Coronary artery (tissue), 2 donors: ENCODE results near the gene POLR3E.

ENCODE experiments used
- DNase-seq: peaks from one replicate; pipeline ENCODE4 v3.0.0-alpha.2; 2017; ENCODE audit warnings: low spot score
- H3K27ac ChIP-seq, 2 donors: fragments of 200-600 bp; sonication (generic); one replicate each; pipeline ENCODE4 v1.5.1; 2016 to 2019
- H3K4me3 ChIP-seq: fragments of 200-600 bp; sonication (generic); 2 replicates; pipeline ENCODE4 v1.5.1; 2016; ENCODE audit warnings: mild to moderate bottlenecking, moderate library complexity
- CTCF ChIP-seq: fragments of 200-600 bp; sonication (generic); IDR thresholded peaks from one replicate; pipeline ENCODE4 v1.5.1; 2019; ENCODE audit warnings: antibody characterized with exemption

POLR3E gene

GRCh38 chr16:22312897-22313781 lies 15.9 kb downstream of the POLR3E start:
- Histone ChIP-seq H3K4me3 (no peak overlapping the region), H3K27ac (no peak overlapping the region)
- DNase-seq = peak; percentile 71
- no peak for TF ChIP-seq CTCF

- Histone ChIP-seq H3K4me3 (no peak overlapping the region), H3K27ac (no peak overlapping the region)
- TF ChIP-seq CTCF = no peak
- DNase-seq = peak; percentile 59
Observed at GRCh38 chr16:22313876-22314470, 16.8 kb downstream of the POLR3E start.

GRCh38 chr16:22314661-22315626 lies 17.7 kb downstream of the POLR3E start:
- TF ChIP-seq CTCF = no peak
- peak; percentile 49 for DNase-seq
- no peak overlapping the region for H3K4me3 ChIP-seq
- no peak overlapping the region for H3K27ac ChIP-seq

GRCh38 chr16:22315979-22316378 lies 18.8 kb downstream of the POLR3E start:
- no peak for TF ChIP-seq CTCF
- no peak overlapping the region for H3K27ac ChIP-seq
- no peak for DNase-seq
- H3K4me3 ChIP-seq = no peak overlapping the region

- TF ChIP-seq CTCF = no peak
- H3K4me3 ChIP-seq = no peak overlapping the region
- no peak overlapping the region for H3K27ac ChIP-seq
- DNase-seq = peak; percentile 59
Observed at GRCh38 chr16:22316411-22316811, 19.2 kb downstream of the POLR3E start.

GRCh38 chr16:22317001-22317530 lies 19.9 kb downstream of the POLR3E start:
- H3K4me3 ChIP-seq = no peak overlapping the region
- peak; percentile 66 for DNase-seq
- H3K27ac ChIP-seq = no peak overlapping the region
- no peak for TF ChIP-seq CTCF
